Adipocyte (in vitro differentiated cells): ENCODE data around the gene SIRPA.

Experiments used
- DNase-seq: peaks from one replicate; pipeline ENCODE4 v3.0.0-alpha.2; 2015; ENCODE audit warnings: low read depth
- H3K27me3 ChIP-seq: replicated peaks from 2 replicates; pipeline ENCODE4 v1.7.0; 2013; ENCODE audit warnings: mild to moderate bottlenecking, low read length, moderate library complexity; ENCODE audit not compliant: control insufficient read depth, insufficient read depth
- H3K36me3 ChIP-seq: 2 replicates; pipeline ENCODE4 v1.7.0; 2013; ENCODE audit warnings: low read length, mild to moderate bottlenecking, moderate library complexity; ENCODE audit not compliant: control insufficient read depth, insufficient read depth, severe bottlenecking
- H3K4me1 ChIP-seq: 2 replicates; pipeline ENCODE4 v1.7.0; 2013; ENCODE audit warnings: mild to moderate bottlenecking, low read length, moderate library complexity; ENCODE audit not compliant: control insufficient read depth, insufficient read depth
- H3K4me3 ChIP-seq: 2 replicates; pipeline ENCODE4 v1.7.0; 2013; ENCODE audit warnings: mild to moderate bottlenecking, low read length, moderate library complexity
- H3K9ac ChIP-seq: 2 replicates; pipeline ENCODE4 v1.7.0; 2013; ENCODE audit warnings: mild to moderate bottlenecking, low read length, moderate library complexity
- H3K9me3 ChIP-seq: 2 replicates; pipeline ENCODE4 v1.7.0; 2013; ENCODE audit warnings: mild to moderate bottlenecking, low read length, moderate library complexity; ENCODE audit not compliant: control insufficient read depth

SIRPA gene

DNA sequence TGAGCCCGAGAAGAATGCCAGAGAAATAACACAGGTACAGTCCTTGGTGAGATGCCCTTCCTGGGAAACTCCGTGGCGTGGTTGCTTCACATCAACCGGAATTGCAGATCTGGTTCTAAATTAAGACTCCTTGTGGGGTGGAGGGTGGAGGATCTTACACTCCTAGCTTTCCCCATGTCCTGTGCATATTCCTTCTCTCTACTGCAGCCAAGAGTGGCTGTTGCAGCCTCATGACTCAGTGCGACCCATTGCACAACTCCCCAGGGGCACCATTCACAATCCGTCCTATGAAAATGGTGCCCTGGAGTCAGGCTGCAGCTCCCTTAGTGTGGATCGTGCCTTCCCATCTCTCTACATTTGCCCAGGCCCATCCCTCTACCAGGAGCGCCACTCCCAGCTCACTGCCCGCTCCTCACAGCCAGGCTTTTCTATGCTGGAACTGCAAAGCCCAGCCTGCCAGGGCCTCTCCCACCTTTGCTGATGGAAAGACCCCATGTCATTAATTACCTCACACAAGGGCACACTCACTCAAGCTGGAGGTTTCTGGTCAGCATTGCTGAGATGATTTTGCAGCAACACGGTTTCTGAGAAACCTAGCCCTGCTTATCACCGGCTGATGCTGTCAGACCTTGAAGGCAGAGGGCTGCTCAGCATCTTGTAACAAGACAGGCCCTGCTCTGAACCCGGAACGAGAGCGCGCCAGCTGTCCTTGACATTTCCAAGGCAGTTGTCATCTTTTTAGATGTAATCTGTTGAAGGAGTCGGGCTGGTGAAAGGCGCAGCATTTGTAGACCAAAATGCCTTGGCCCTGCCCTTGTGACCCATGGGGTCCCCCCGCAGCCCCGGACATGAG, 39.7 kb downstream of the SIRPA start:
- no peaks in the 10 kb centered on the region for H3K9me3 ChIP-seq
- H3K27me3 ChIP-seq, result no peaks in the 10 kb centered on the region
- peaks cover 4% of the 10 kb centered on the region for H3K36me3 ChIP-seq
- peaks cover 44% of the 10 kb centered on the region for H3K4me1 ChIP-seq
- peak overlapping the region; percentile 70 for H3K9ac ChIP-seq
- H3K4me3 ChIP-seq, result peak overlapping the region; percentile 51
- DNase-seq, result peak; percentile 87

DNA sequence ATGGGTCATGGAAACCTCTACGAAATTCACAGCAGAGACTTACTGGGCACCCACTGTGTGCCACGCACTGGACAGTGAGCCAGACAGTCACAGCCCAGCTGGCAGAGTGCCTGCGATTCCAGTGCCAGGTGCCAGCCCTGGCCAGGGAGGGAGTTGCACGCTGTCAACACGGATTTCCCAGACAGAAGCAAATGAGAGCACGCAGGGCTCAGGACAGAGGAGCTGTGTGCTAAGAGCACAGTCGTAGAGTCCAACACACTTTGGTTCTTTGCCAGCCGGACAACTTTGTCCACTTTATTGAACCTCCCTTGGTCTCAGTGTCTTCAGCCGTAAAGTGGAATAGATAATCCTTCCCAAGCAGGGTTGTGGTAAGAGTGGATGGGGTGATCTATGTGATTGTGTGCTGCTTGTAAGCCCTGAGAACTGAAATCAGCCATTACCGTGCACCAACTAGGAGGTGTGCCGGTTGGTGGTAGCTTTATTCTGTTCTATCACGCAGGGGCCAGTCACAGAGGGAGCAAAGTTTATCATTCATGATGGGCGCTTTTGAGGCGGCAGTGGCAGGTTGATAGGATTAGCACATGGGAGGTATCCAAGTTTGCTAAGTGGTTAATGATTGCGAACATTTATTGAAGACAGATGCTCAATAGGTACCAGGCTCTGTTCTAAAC, 40.6 kb downstream of the SIRPA start:
- no peak for DNase-seq
- H3K9me3 ChIP-seq, result no peaks in the 10 kb centered on the region
- no peaks in the 10 kb centered on the region for H3K27me3 ChIP-seq
- H3K36me3 ChIP-seq, result peaks cover 4% of the 10 kb centered on the region
- H3K4me1 ChIP-seq, result peaks cover 48% of the 10 kb centered on the region
- no peak overlapping the region for H3K4me3 ChIP-seq
- peak overlapping the region; percentile 70 for H3K9ac ChIP-seq

DNA sequence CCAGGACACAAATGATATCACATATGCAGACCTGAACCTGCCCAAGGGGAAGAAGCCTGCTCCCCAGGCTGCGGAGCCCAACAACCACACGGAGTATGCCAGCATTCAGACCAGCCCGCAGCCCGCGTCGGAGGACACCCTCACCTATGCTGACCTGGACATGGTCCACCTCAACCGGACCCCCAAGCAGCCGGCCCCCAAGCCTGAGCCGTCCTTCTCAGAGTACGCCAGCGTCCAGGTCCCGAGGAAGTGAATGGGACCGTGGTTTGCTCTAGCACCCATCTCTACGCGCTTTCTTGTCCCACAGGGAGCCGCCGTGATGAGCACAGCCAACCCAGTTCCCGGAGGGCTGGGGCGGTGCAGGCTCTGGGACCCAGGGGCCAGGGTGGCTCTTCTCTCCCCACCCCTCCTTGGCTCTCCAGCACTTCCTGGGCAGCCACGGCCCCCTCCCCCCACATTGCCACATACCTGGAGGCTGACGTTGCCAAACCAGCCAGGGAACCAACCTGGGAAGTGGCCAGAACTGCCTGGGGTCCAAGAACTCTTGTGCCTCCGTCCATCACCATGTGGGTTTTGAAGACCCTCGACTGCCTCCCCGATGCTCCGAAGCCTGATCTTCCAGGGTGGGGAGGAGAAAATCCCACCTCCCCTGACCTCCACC, 42.2 kb downstream of the SIRPA start:
- no peak for DNase-seq
- H3K9me3 ChIP-seq, result no peaks in the 10 kb centered on the region
- H3K9ac ChIP-seq, result no peak overlapping the region
- no peak overlapping the region for H3K4me3 ChIP-seq
- H3K27me3 ChIP-seq, result no peaks in the 10 kb centered on the region
- H3K36me3 ChIP-seq, result peaks cover 4% of the 10 kb centered on the region
- H3K4me1 ChIP-seq, result peaks cover 61% of the 10 kb centered on the region

DNA sequence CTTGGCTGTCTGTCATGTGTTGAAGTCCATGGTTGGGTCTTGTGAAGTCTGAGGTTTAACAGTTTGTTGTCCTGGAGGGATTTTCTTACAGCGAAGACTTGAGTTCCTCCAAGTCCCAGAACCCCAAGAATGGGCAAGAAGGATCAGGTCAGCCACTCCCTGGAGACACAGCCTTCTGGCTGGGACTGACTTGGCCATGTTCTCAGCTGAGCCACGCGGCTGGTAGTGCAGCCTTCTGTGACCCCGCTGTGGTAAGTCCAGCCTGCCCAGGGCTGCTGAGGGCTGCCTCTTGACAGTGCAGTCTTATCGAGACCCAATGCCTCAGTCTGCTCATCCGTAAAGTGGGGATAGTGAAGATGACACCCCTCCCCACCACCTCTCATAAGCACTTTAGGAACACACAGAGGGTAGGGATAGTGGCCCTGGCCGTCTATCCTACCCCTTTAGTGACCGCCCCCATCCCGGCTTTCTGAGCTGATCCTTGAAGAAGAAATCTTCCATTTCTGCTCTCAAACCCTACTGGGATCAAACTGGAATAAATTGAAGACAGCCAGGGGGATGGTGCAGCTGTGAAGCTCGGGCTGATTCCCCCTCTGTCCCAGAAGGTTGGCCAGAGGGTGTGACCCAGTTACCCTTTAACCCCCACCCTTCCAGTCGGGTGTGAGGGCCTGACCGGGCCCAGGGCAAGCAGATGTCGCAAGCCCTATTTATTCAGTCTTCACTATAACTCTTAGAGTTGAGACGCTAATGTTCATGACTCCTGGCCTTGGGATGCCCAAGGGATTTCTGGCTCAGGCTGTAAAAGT, 43.5 kb downstream of the SIRPA start:
- Histone ChIP-seq H3K36me3 (peaks cover 4% of the 10 kb centered on the region), H3K4me1 (peaks cover 64% of the 10 kb centered on the region), H3K27me3 (no peaks in the 10 kb centered on the region), H3K9ac (no peak overlapping the region), H3K4me3 (no peak overlapping the region), H3K9me3 (no peaks in the 10 kb centered on the region)
- no peak for DNase-seq

DNA sequence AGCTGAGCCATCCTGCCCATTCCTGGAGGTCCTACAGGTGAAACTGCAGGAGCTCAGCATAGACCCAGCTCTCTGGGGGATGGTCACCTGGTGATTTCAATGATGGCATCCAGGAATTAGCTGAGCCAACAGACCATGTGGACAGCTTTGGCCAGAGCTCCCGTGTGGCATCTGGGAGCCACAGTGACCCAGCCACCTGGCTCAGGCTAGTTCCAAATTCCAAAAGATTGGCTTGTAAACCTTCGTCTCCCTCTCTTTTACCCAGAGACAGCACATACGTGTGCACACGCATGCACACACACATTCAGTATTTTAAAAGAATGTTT, 44.0 kb downstream of the SIRPA start:
- no peak overlapping the region for H3K4me3 ChIP-seq
- H3K36me3 ChIP-seq, result peaks cover 4% of the 10 kb centered on the region
- no peaks in the 10 kb centered on the region for H3K27me3 ChIP-seq
- DNase-seq, result no peak
- no peaks in the 10 kb centered on the region for H3K9me3 ChIP-seq
- H3K9ac ChIP-seq, result no peak overlapping the region
- H3K4me1 ChIP-seq, result peaks cover 65% of the 10 kb centered on the region

DNA sequence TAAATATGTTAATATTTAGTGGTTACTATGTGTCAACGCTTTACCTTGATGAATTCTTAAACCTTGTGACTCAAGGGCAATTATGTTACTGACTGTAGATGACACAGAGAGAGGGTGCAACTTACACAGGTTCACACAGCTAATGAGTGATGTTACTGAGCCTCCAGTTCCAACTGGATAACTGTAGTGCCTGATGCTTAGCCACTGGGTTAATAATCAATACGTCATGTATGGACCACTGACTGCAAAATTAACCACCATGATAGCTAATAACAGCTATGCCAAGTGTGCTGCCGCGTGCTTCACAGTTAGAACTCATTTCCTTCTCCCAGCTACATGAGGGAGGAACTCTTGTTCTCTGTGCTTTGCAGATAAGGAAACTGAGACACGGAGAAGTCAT, 45.4 kb downstream of the SIRPA start:
- H3K36me3 ChIP-seq, result peaks cover 4% of the 10 kb centered on the region
- H3K4me3 ChIP-seq, result no peak overlapping the region
- no peak overlapping the region for H3K9ac ChIP-seq
- no peak for DNase-seq
- peaks cover 66% of the 10 kb centered on the region for H3K4me1 ChIP-seq
- H3K27me3 ChIP-seq, result no peaks in the 10 kb centered on the region
- no peaks in the 10 kb centered on the region for H3K9me3 ChIP-seq

DNA sequence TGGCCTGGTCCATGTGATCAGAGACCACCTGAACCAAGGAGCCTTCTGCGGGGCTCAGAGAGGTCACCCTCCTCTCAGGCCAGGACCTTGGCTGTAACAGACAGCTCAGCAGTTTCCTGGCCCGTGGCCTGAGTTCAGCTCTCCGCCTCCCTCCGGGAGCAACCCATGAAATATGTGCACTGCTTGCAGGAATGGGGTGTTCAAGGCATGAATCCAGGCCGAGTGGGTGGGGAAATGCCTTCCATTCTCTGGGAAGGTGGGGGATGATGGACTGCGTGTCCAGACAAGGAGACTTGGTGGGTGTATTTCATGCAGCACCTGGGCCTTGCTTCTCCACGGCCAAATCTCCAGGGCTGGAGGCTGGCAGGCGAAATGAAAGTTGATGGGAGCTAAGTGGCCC, 46.0 kb downstream of the SIRPA start:
- no peak for DNase-seq
- no peaks in the 10 kb centered on the region for H3K9me3 ChIP-seq
- peaks cover 4% of the 10 kb centered on the region for H3K36me3 ChIP-seq
- no peak overlapping the region for H3K9ac ChIP-seq
- H3K27me3 ChIP-seq, result no peaks in the 10 kb centered on the region
- H3K4me1 ChIP-seq, result peaks cover 65% of the 10 kb centered on the region
- H3K4me3 ChIP-seq, result peak overlapping the region; percentile 49

DNA sequence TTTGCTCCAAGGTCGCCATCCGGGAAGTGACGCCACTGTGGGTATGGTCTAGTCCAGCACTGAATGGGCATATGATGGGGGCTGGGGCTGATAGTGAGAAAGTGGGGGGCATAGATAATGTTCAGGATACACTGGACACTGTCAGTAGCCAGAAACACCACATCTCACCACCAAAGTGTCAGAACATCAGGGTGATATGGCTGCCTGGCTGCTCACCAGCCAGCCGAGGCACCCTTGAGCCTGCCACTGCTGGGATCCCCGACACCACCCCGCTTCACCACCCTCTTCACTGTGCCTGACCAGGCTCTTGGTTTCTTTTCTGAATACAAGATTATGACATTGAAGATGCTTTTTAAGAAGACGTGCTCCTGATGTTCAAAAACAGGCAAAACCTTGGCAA, 46.9 kb downstream of the SIRPA start:
- no peak for DNase-seq
- Histone ChIP-seq H3K4me3 (no peak overlapping the region), H3K27me3 (no peaks in the 10 kb centered on the region), H3K9ac (no peak overlapping the region), H3K4me1 (peaks cover 71% of the 10 kb centered on the region), H3K36me3 (peaks cover 4% of the 10 kb centered on the region), H3K9me3 (no peaks in the 10 kb centered on the region)

DNA sequence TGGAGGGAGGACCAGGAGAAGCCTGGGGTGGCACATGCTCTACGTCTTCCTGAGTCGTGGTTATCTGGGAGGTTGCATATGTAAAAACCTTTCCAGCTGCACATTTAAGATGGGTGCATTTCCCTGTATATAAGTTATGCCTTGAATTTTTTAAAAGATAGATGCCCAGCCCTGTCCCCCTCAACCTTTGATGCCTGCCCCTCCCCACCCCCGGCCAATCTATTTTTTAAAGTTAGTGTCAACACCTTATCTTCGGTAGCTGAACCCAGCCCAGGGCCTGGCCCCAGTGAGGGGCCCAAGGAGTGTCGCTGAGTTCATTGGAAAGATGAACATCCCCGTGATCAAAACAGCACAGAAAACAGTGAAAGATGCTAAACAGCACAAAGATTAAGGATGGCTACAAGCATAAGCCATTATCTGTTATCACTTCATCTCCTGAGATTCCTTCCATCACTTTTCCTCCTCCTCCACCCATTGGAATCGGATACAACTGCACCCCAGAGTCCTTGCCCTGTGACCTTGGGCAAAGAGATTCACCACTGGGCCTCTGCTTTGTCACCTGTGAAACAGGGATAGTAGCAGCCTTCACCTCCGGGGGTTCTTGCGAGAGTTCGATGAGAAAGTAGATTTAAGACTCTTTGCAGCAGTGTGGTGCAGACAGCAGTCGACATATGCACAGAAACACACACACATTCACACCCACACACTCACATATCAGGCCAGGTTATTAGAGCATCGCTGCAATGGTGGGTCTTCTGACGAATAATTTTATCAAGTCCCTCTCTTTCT, 47.5 kb downstream of the SIRPA start:
- peaks cover 72% of the 10 kb centered on the region for H3K4me1 ChIP-seq
- no peak overlapping the region for H3K4me3 ChIP-seq
- no peaks in the 10 kb centered on the region for H3K27me3 ChIP-seq
- H3K36me3 ChIP-seq, result peaks cover 4% of the 10 kb centered on the region
- DNase-seq, result no peak
- no peaks in the 10 kb centered on the region for H3K9me3 ChIP-seq
- no peak overlapping the region for H3K9ac ChIP-seq

DNA sequence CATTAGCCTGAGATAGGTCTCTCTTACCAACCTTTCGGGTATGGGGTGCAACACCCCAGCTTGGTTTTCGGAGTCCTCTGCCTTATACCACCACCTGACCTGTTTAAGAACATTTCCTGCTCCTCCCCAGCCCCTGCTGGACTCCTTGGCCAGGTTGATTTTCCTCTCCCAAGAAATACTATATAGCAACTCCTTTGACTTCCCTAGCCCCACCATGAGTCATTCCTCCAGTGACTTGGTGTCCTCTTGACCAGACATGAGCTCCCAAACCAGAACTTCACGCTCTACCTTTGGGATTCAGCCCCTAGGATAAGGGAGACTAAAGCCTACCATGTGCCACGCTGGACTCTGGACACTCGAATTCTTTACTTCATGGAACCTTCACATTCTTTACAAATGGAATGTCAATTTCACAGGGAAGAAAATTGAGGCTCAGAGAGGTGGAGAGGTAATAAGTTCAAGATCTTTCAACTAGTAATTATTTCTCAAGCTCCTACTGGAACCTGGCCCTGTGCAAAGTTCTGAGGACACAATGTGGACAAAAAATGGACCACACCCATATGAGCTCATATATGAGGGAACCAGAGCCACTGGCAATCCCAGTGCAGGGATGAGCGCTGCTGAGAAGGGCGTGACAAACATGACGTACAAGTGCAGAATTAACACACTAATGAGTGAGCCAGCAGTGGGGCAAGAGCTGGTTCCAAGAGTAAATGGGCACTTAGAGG, 48.2 kb downstream of the SIRPA start:
- H3K36me3 ChIP-seq, result no peaks in the 10 kb centered on the region
- H3K9me3 ChIP-seq, result no peaks in the 10 kb centered on the region
- H3K27me3 ChIP-seq, result no peaks in the 10 kb centered on the region
- no peak for DNase-seq
- H3K4me3 ChIP-seq, result no peak overlapping the region
- no peak overlapping the region for H3K9ac ChIP-seq
- peaks cover 68% of the 10 kb centered on the region for H3K4me1 ChIP-seq
